OCI-M1 (cell line): Measurements from ENCODE around the gene KLHL20.
A peak's percentile ranks its signal among the peaks of the same experiment; 100 is the strongest.
"Not testable (repeated sequence)": the region's sequence is repeated elsewhere in the genome, so short reads cannot be mapped to it uniquely, and the experiment has no call there.

Experiments used
- DNase-seq: peaks from one replicate; lab custom pipeline; 2025; lab: John Stamatoyannopoulos, UW

The KLHL20 gene

GRCh38 chr1:173749137-173749536 is 34.4 kb downstream of the KLHL20 start:
- DNase-seq, result no peak

GRCh38 chr1:173753830-173754229 is 39.0 kb downstream of the KLHL20 start:
- no peak for DNase-seq

GRCh38 chr1:173757666-173758065 is 42.9 kb downstream of the KLHL20 start:
- no peak for DNase-seq

DNA sequence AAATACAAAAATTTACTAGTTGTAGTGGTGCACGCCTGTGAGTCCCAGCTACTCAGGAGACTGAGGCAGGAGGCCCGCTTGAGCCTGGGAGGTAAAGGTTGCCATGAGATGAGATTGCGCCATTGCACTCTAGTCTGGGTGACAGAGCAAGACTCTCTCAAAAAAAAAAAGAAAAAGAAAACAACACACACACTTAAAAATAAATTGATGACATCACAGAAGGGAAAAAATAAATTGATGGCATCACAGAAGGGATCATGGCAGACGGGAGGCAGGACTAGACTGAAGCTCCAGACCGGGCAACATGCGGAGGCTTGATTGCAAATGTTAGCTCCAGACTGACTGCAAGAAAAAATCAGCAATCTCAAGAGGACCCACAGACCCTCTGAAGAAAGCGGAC is 43.3 kb downstream of the KLHL20 start:
- no peak for DNase-seq

- no peak for DNase-seq
Observed at GRCh38 chr1:173758980-173759379, 44.2 kb downstream of the KLHL20 start.

GRCh38 chr1:173764331-173764730 is 49.5 kb downstream of the KLHL20 start:
- not testable (repeated sequence) for DNase-seq

GRCh38 chr1:173768206-173768605 is 53.4 kb downstream of the KLHL20 start:
- DNase-seq, result no peak

GRCh38 chr1:173768827-173769226 is 54.0 kb downstream of the KLHL20 start:
- no peak for DNase-seq

DNA sequence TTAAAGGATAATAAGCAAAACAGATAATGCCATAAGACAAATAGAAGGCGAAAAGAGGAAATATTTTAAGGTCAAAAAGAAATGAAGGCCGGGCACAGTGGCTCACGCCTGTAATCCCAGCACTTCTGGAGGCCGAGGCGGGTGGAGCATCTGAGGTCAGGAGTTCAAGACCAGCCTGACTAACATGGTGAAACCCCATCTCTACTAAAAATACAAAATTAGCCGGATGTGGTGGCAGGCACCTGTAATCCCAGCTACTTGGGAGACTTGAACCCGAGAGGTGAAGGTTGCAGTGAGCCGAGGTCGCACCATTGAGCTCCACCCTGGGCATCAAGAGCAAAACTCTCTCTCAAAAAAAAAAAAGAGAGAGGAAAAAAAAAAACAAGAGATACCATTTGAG is 55.5 kb downstream of the KLHL20 start:
- DNase-seq, result not testable (repeated sequence)

- no peak for DNase-seq
Observed at GRCh38 chr1:173771560-173771959, 56.8 kb downstream of the KLHL20 start.

- DNase-seq, result peak; percentile 50
Observed at GRCh38 chr1:173775578-173776226, 60.9 kb downstream of the KLHL20 start.

GRCh38 chr1:173779936-173780335 is 65.2 kb downstream of the KLHL20 start:
- DNase-seq, result no peak

- no peak for DNase-seq
Observed at GRCh38 chr1:173784997-173785396, 70.2 kb downstream of the KLHL20 start.

- DNase-seq, result no peak
Observed at GRCh38 chr1:173789841-173790240, 75.1 kb downstream of the KLHL20 start.

- DNase-seq, result no peak
Observed at GRCh38 chr1:173798078-173798477, 83.3 kb downstream of the KLHL20 start.

GRCh38 chr1:173799995-173800394 is 85.2 kb downstream of the KLHL20 start:
- DNase-seq, result not testable (repeated sequence)

DNA sequence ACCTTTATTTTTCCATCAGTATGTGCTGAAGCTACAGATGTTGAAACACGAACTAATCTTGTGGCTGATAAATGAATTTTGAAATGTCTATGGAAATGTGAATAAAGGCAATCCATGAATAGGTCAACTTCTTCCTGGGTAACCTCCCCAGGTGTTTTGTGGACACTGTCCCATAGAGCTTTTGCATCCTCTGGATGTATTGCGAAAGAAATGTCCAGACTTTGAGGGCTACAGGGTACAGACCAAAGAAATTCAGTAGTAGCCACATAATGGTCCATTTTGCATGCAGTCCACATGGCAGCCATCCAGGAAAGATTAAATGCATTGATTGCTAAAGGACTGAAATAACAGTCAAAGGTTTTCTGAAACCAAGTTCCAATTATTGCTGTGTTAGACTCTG is 88.2 kb downstream of the KLHL20 start:
- DNase-seq, result no peak

DNA sequence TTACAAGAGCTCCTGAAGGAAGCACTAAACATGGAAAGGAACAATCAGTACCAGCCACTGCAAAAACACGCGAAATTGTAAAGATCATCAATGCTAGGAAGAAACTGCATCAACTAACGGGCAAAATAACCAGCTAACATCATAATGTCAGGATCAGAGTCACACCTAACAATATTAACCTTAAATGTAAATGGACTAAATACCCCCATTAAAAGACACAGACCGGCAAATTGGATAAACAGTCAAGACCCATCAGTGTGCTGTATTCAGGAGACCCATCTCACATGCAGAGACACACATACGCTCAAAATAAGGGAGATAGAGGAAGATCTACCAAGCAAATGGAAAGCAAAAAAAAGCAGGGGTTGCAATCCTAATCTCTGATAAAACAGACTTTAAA is 98.9 kb downstream of the KLHL20 start:
- not testable (repeated sequence) for DNase-seq

- no peak for DNase-seq
Observed at GRCh38 chr1:173818459-173818858, 103.7 kb downstream of the KLHL20 start.

GRCh38 chr1:173821680-173822079 is 106.9 kb downstream of the KLHL20 start:
- no peak for DNase-seq

DNA sequence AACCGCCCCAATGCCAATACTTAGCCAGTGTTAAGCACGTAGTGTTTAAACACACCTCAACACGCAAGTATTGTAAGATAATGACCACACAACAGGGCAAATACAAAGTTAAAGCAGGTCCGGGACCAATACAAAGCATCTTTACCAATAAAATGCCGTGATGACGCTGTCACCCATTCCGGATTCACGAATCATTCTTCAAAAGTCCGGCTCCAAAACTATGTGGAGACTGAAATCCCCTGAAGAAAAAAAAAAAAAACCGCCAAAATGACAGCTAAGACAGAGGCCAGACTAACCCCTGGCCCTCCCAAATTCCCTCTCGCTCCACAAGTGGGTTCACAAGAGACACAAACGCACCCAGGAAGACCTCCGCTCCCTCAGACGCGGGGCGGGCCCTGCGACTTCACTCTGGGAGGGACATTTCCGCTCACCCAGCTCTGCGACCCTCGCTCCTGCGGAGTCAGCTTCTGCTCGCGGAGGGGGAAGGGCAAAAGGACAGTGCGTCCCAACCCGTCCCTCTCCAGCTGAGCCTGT is 109.1 kb downstream of the KLHL20 start:
- DNase-seq, result no peak

- DNase-seq, result peak; percentile 99
Observed at GRCh38 chr1:173824315-173825081, 109.7 kb downstream of the KLHL20 start, which contains the start of the genes CENPL and DARS2. TSS of gene CENPL (minus strand) at chr1:173824883. CDS start at chr1:173811299, 13,584 bp downstream. TSS of gene DARS2 (plus strand) at chr1:173824673. CDS start at chr1:173825230, 557 bp downstream.

DNA sequence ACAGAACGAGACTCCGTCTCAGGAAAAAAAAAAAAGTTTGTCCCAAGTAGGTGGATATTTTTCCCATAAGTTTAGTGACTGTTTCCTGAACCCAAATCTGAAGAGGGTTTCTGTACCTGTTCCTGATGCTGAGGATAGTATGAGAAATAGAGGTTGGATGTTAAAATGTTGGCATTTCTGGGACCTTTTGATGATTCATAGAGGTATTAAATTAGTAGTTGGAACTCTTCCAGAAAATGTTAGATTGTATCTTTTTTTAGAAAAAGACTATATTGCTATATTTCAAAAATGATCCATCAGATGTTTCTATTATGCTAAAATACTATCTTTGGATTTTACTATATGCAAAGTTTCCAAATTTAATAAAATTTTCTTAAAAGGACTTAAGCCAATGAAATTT is 112.8 kb downstream of the KLHL20 start:
- no peak for DNase-seq
